GM18498 (cell line): ENCODE results near the gene ILF3.
A peak's percentile ranks its signal among the peaks of the same experiment; 100 is the strongest.
"Not testable (repeated sequence)": the region's sequence is repeated elsewhere in the genome, so short reads cannot be mapped to it uniquely, and the experiment has no call there.

Source experiments
- ATAC-seq: cut with Tn5 transposase; IDR thresholded peaks from one replicate; pipeline ENCODE4 v1.9.1; 2021; ENCODE audit warnings: mild to moderate bottlenecking, moderate library complexity; ENCODE audit not compliant: unreplicated experiment

The ILF3 gene

GRCh38 chr19:10642473-10643171 lies 11.5 kb upstream of the ILF3 start:
- no peak for ATAC-seq

GRCh38 chr19:10643172-10643967 lies 10.8 kb upstream of the ILF3 start:
- no peak for ATAC-seq

DNA sequence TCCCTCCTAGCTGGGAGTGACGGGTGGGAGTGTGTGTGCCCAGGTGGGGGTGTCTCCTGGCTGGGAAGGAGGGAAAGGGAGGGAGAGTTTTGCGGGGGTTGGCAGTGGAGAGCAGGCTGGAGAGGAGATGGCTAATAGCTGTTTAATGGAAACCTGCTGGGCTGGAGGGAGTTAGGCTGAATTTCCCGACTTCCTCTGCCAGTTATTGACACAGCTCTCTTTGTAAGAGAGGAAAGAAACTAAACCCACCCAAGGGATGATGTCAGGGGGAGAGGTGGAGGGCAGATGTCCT lies 10.2 kb upstream of the ILF3 start:
- no peak for ATAC-seq

- ATAC-seq, result no peak
These were observed 9.7 kb upstream of the ILF3 start for GRCh38 chr19:10644260-10645007.

DNA sequence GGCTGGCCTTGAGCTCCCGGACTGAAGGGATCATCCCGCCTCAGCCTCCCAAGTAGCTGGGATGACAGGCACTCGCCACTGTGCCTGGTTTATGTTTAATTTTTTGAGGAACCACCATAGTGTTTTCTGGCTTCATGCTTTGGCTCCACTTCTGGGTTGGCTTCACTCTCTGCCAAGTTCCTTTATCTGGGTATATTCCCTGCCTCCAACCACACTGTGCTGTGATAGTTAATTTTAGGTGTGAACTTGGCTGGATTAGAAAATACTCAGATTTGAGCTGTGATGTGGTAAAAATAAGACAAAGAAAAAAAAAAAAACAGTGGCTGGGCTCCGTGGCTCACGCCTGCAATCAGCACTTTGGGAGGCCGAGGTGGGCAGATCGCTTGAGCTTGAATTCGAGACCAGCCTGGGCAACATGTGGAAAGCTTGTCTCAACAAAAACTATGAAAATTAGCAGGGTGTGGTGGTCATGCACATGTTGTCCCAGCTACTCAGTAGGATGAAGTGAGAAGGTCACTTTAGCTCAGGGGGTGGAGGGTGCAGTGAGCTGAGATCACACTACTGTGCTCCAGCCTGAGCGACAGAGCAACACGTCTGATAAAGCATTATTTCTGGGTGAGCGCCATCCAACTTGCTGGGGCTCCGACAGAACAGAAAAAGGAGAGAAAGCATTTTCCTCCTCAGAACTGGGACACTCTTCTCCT lies 7.5 kb upstream of the ILF3 start:
- ATAC-seq, result no peak

- no peak for ATAC-seq
These were observed 5.8 kb upstream of the ILF3 start for GRCh38 chr19:10648360-10648759.

GRCh38 chr19:10651851-10652250 lies 2.3 kb upstream of the ILF3 start:
- ATAC-seq, result no peak

- no peak for ATAC-seq
These were observed 739 bp upstream of the ILF3 start for GRCh38 chr19:10653482-10653731.

GRCh38 chr19:10654610-10655456 lies 687 bp downstream of the ILF3 start:
- ATAC-seq, result peak; percentile 29

- ATAC-seq, result no peak
These were observed 1.5 kb downstream of the ILF3 start for GRCh38 chr19:10655457-10656312.

GRCh38 chr19:10660346-10660745 lies 6.2 kb downstream of the ILF3 start:
- ATAC-seq, result no peak

DNA sequence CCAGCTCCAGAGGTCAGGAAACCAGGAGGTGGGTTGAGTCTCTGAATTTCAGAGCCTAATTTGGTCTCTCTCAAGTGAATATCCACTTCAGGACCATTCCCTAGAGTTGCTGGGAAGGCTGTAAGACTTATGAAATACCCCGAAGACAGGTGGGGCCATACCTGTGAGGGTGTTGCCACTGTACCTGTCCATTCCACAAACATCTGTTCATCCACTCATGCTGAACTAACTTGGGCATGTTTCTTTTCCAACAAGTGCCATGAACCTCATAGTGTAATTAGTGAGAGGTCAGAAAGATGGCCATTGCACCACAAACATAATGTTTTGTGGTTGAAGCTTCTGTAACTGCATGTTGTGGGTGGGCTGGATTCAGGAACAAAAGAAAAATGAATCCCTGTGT lies 7.8 kb downstream of the ILF3 start:
- no peak for ATAC-seq

DNA sequence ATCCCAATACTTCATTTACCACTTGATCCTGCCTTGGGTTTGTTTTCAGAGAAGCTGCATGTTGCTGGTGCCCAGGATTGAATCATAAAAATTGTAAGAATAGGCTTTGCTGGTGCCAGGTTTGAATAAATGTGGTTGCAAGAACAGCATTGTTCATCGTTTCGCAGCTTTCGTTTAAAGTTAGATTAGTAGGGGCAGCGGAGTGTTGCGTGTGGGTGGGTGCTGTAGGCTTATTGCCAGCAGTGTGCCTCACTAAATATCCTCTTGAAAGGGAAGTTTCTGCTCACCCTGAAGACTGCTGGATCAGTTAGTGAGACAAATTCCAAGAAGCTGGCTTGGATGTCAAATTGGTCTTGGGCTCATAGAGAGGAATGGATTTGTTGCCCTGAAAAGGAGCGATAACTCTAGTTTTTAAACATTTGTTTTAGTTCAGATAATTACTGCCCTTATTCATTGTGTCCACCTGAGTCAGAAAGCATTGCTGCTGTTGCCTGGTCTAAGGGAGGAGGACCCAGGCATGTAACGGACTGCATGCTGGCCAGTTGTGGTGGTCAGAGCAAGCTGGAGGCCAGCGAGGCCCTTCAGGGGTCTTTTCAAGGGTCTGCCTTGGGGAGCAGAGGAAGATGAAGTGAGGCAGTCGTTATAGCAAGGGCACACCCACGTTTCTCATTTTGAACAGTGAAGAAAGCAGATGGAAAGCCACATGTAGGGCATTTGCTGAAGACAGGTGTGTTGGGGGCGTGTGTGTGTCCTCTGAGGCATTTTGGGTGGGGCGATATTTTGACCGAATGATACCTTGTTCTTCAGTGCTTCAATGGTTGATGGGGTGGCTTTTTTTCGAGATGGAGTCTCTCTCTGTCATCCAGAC lies 8.5 kb downstream of the ILF3 start:
- no peak for ATAC-seq

- ATAC-seq, result not testable (repeated sequence)
These were observed 9.1 kb downstream of the ILF3 start for GRCh38 chr19:10663252-10663563.

GRCh38 chr19:10667867-10668266 lies 13.7 kb downstream of the ILF3 start:
- ATAC-seq, result no peak

DNA sequence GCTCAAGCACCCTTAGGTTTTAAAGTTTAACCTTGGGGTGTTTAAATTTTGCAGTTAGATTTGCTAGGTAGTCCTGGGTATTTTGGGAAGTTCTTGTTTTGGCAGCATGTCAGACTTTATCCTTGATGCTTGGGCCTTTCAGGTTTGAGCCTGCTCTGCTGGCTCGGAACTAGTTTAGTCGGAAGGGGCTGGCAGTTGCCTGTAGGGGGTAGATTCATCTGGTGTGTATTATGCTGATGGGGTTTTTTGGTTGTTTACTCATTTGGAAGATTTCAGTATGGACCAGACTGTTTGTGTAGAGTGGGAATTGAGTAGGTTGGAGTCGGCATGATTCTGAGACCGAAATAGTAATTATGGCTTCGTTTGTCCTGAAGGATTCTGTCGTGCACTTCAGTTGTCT lies 15.1 kb downstream of the ILF3 start:
- no peak for ATAC-seq

DNA sequence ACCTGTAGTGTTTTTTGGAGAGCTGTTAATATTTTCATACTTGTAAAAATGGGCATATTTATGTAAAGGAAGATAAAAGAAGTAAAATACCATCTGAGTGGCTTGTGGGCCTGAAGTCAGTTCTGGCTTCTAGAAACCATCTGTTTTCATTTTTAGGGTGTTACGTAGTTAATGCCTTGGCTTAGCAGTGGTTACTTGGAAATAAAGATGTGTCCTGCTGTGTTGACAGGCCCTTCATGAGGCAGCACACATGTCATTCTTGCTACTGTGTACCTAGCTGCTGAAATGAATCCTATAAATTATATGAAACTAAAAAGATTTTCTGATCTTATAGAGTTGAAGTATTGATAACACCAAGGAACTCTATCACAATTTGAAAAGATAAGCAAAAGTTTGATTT lies 16.0 kb downstream of the ILF3 start:
- no peak for ATAC-seq

DNA sequence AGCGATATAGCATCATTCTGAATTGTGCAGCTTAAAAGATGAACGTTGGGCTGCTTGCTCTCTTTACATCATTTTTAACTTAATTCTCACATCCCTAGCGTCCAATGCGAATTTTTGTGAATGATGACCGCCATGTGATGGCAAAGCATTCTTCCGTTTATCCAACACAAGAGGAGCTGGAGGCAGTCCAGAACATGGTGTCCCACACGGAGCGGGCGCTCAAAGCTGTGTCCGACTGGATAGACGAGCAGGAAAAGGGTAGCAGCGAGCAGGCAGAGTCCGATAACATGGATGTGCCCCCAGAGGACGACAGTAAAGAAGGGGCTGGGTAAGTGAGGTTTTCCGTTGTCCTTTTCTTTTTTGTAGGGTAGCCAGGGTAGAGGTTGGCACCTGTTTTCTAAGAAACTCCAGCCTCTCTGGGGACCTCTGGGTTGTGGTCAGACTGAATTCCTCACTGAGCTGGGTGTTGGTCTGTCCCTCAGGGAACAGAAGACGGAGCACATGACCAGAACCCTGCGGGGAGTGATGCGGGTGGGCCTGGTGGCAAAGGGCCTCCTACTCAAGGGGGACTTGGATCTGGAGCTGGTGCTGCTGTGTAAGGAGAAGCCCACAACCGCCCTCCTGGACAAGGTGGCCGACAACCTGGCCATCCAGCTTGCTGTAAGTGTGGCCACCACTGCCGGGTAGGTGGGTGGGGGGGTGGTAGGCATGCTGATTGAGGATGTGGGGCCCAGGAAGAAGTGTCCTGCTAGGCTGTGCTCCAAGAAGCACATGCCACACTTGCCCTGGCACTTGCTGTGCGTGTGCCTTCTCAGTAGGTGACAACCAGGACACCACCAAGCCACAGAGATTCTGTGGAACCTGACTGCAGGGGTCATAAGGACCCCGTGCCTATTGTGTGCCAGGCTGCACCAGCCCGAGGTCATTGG lies 17.0 kb downstream of the ILF3 start:
- no peak for ATAC-seq
